H1 (cell line): ENCODE results near the gene GRK5. TPM values are rescaled to one million over a fixed set of nuclear protein-coding genes. Genes with fewer than 3 reads are reported as not detected.

Experiments used
- CTCF ChIA-PET: fragments of 300-600 bp; sonication (Branson Sonifier 250); formaldehyde crosslinking; loops from one replicate; lab custom pipeline; 2021; ENCODE audit not compliant: partially characterized antibody; lab: Charles Lee
- POLR2A ChIA-PET: fragments of 300-600 bp; sonication (Branson Sonifier 250); formaldehyde crosslinking; loops from one replicate; lab custom pipeline; 2021; ENCODE audit warnings: inconsistent platforms; ENCODE audit not compliant: partially characterized antibody; lab: Charles Lee
- DNase-seq, 2 experiments: peaks; one replicate each; pipeline versions ENCODE4 v3.0.0 to v3.0.0-alpha.2; 2010 to 2022; ENCODE audit warnings: low spot score in 2 of 2, low read depth in 1 of 2, mixed read lengths in 1 of 2
- FAIRE-seq: peaks from 2 replicates; lab custom pipeline; 2011; peaks lifted over from hg19 to GRCh38; lab: Jason Lieb, UNC
- H2AFZ ChIP-seq: 2 replicates; pipeline ENCODE4 v1.8.1; 2012; ENCODE audit warnings: low read length, inconsistent platforms
- H2AK5ac ChIP-seq: 2 replicates; pipeline ENCODE4 v1.6.1; 2013; ENCODE audit warnings: low read depth, low read length
- H2BK120ac ChIP-seq: replicated peaks from 2 replicates; pipeline ENCODE3; 2013; ENCODE audit warnings: low read depth, low read length, inconsistent platforms
- H2BK12ac ChIP-seq: 2 replicates; pipeline ENCODE4 v1.6.1; 2013; ENCODE audit warnings: low read depth, low read length
- H2BK15ac ChIP-seq: 2 replicates; pipeline ENCODE4 v1.6.1; 2013; ENCODE audit warnings: low read length
- H2BK20ac ChIP-seq: 2 replicates; pipeline ENCODE4 v1.6.1; 2013; ENCODE audit warnings: low read length
- H2BK5ac ChIP-seq: 2 replicates; pipeline ENCODE4 v1.6.1; 2013; ENCODE audit warnings: low read depth, low read length
- H3K14ac ChIP-seq: 2 replicates; pipeline ENCODE4 v1.6.1; 2013; ENCODE audit warnings: inconsistent platforms; ENCODE audit not compliant: insufficient read length
- H3K18ac ChIP-seq: 2 replicates; pipeline ENCODE4 v1.6.1; 2013; ENCODE audit warnings: low read length; ENCODE audit errors: extremely low read depth
- H3K23ac ChIP-seq: 2 replicates; pipeline ENCODE4 v1.6.1; 2013; ENCODE audit warnings: inconsistent platforms; ENCODE audit not compliant: insufficient read length
- H3K23me2 ChIP-seq: 2 replicates; pipeline ENCODE4 v1.6.1; 2013; ENCODE audit warnings: low read depth, low read length
- H3K27ac ChIP-seq: 2 replicates; pipeline ENCODE4 v1.6.1; 2011; ENCODE audit warnings: low read depth, low read length, inconsistent platforms
- H3K27me3 ChIP-seq, 4 experiments: replicated peaks in 1 of 4; 1 replicate in 1 of 4; 2 replicates in 3 of 4; pipeline versions ENCODE4 v1.6.1 to v1.8.1; 2011 to 2013; ENCODE audit warnings: low read length in 3 of 4, mild to moderate bottlenecking in 3 of 4, inconsistent platforms in 2 of 4, mixed read lengths in 2 of 4, moderate library complexity in 1 of 4; ENCODE audit not compliant: control insufficient read depth in 3 of 4, insufficient read depth in 3 of 4; ENCODE audit errors: extremely low read depth in 1 of 4
- H3K36me3 ChIP-seq, 4 experiments: 2 replicates each; pipeline versions ENCODE4 v1.6.1 to v1.8.1; 2011 to 2013; ENCODE audit warnings: mild to moderate bottlenecking in 4 of 4, low read length in 3 of 4, moderate library complexity in 2 of 4, control low read depth in 1 of 4, inconsistent platforms in 1 of 4; ENCODE audit not compliant: insufficient read depth in 4 of 4, control insufficient read depth in 2 of 4
- H3K4ac ChIP-seq: replicated peaks from 2 replicates; pipeline ENCODE3; 2013; ENCODE audit warnings: low read length, low read depth, mixed read lengths, inconsistent platforms; ENCODE audit not compliant: insufficient read length
- H3K4me1 ChIP-seq, 4 experiments: replicated peaks in 1 of 4; 1 replicate in 1 of 4; 2 replicates in 3 of 4; pipeline versions ENCODE4 v1.6.1 to v1.8.1; 2011 to 2013; ENCODE audit warnings: low read length in 3 of 4, inconsistent platforms in 2 of 4, mixed read lengths in 1 of 4; ENCODE audit not compliant: insufficient read depth in 4 of 4, control insufficient read depth in 3 of 4
- H3K4me2 ChIP-seq, 2 experiments: 2 replicates each; pipeline versions ENCODE4 v1.6.1 to v1.8.1; 2011 to 2013; ENCODE audit warnings: low read depth in 2 of 2, low read length in 2 of 2, control low read depth in 1 of 2, inconsistent platforms in 1 of 2, mild to moderate bottlenecking in 1 of 2; ENCODE audit not compliant: insufficient read depth in 1 of 2
- H3K4me3 ChIP-seq, 4 experiments: fragments of 200-600, 300-600 bp in 1 of 4; sonication (generic), shearing (Covaris generic), sonication (Bioruptor Twin) in 1 of 4; 2 replicates each; pipeline versions ENCODE4 v1.5.1 to v1.8.1; 2011 to 2016; ENCODE audit warnings: low read length in 4 of 4, low read depth in 3 of 4, control low read depth in 2 of 4, inconsistent platforms in 2 of 4, mild to moderate bottlenecking in 2 of 4, mixed read lengths in 1 of 4, moderate library complexity in 1 of 4; ENCODE audit not compliant: insufficient read depth in 2 of 4; ENCODE audit errors: extremely low read depth in 1 of 4
- H3K56ac ChIP-seq: replicated peaks from 2 replicates; pipeline ENCODE3; 2013; ENCODE audit warnings: low read depth, mild to moderate bottlenecking, mixed read lengths, low read length, inconsistent platforms; ENCODE audit not compliant: insufficient read length
- H3K79me1 ChIP-seq: 2 replicates; pipeline ENCODE4 v1.6.1; 2013; ENCODE audit warnings: low read depth, low read length, control low read depth
- H3K79me2 ChIP-seq, 2 experiments: 2 replicates each; pipeline versions ENCODE4 v1.6.1 to v1.8.1; 2012 to 2013; ENCODE audit warnings: low read length in 2 of 2, mild to moderate bottlenecking in 2 of 2, inconsistent platforms in 1 of 2; ENCODE audit not compliant: insufficient read depth in 2 of 2, control insufficient read depth in 1 of 2
- H3K9ac ChIP-seq, 4 experiments: replicated peaks in 1 of 4; 1 replicate in 1 of 4; 2 replicates in 3 of 4; pipeline versions ENCODE4 v1.6.1 to v1.8.1; 2011 to 2013; ENCODE audit warnings: low read depth in 3 of 4, low read length in 3 of 4, control low read depth in 2 of 4, mild to moderate bottlenecking in 2 of 4, moderate library complexity in 2 of 4, inconsistent platforms in 1 of 4; ENCODE audit errors: extremely low read depth in 1 of 4
- H3K9me3 ChIP-seq, 2 experiments: 2 replicates each; pipeline versions ENCODE4 v1.6.1 to v1.8.1; 2012 to 2013; ENCODE audit warnings: mild to moderate bottlenecking in 2 of 2, moderate library complexity in 2 of 2, control low read depth in 1 of 2, inconsistent platforms in 1 of 2, low read depth in 1 of 2, low read length in 1 of 2, mixed read lengths in 1 of 2; ENCODE audit not compliant: insufficient read depth in 2 of 2
- H4K20me1 ChIP-seq, 2 experiments: replicated peaks in 1 of 2; 2 replicates each; pipeline versions ENCODE3 to v1.8.1; 2011 to 2013; ENCODE audit warnings: inconsistent platforms in 2 of 2, low read length in 2 of 2, mild to moderate bottlenecking in 1 of 2; ENCODE audit not compliant: insufficient read depth in 2 of 2, control insufficient read depth in 1 of 2
- H4K5ac ChIP-seq: 2 replicates; pipeline ENCODE4 v1.6.1; 2013; ENCODE audit warnings: low read length, low read depth, mixed read lengths, inconsistent platforms; ENCODE audit not compliant: insufficient read length
- H4K8ac ChIP-seq: 2 replicates; pipeline ENCODE4 v1.8.0; 2013; ENCODE audit warnings: mild to moderate bottlenecking, moderate library complexity, low read length, inconsistent platforms; ENCODE audit not compliant: insufficient read depth; ENCODE audit errors: extremely low read depth
- H4K91ac ChIP-seq: replicated peaks from 2 replicates; pipeline ENCODE3; 2013; ENCODE audit warnings: low read length, mixed read lengths, inconsistent platforms; ENCODE audit not compliant: insufficient read length
- KDM1A ChIP-seq: fragments of 200-600, 300-600 bp; sonication (generic); IDR thresholded peaks from 2 replicates; pipeline ENCODE4 v1.7.1; 2016; ENCODE audit warnings: mild to moderate bottlenecking, low read length, borderline replicate concordance
- TBP ChIP-seq: IDR thresholded peaks from 2 replicates; pipeline ENCODE4 v1.6.1; 2011; ENCODE audit warnings: low read depth, low read length, improper control_type of control experiment
- WGBS, 2 experiments: shearing (Covaris generic) in 1 of 2; methylation state at CpG; one replicate each; pipeline versions ENCODE4 v1.1.6 to v1.1.7; 2013 to 2015; ENCODE audit warnings: low lambda C conversion rate in 2 of 2, mixed read lengths in 2 of 2, inconsistent platforms in 1 of 2, low coverage in 1 of 2, missing lambda C conversion rate in 1 of 2; ENCODE audit not compliant: insufficient replicate concordance in 2 of 2, insufficient coverage in 1 of 2, insufficient read length in 1 of 2; ENCODE audit errors: extremely low coverage in 1 of 2, missing lambda C conversion rate in 1 of 2; 5-methylcytosine and 5-hydroxymethylcytosine counted together
- polyA plus RNA-seq, 7 experiments: library from polyadenylated mRNA; depleted of rRNA in 3 of 7; stranded (reverse) in 5 of 7; unstranded in 2 of 7; fragments of >200 nt in 5 of 7; fragments of 200-250 nt in 2 of 7; gene quantifications; 1 replicate in 5 of 7; 2 replicates in 1 of 7; 4 replicates in 1 of 7; pipeline versions ENCODE4 v1.2.1 to v1.2.3, GENCODE V29; 2011 to 2013; ENCODE audit warnings: missing spikeins in 2 of 7, mixed read lengths in 2 of 7
- total RNA-seq: library from RNA; stranded (reverse); fragmentation: NEBNext Ultra II Directional; extraction: Animal tissue kit (Norgen Biotek cat#: 25700); gene quantifications from 2 replicates; pipeline ENCODE4 v1.2.1, GENCODE V29; 2021

Gene GRK5
- total and polyA plus RNA-seq, 2 of the 8 experiments (the other 6 are each of a cell fraction or from before 2014, with no cell fraction given): 0.54 to 2.5 TPM

GRCh38 chr10:119304541-119304940, 97.2 kb downstream of the GRK5 start:
- DNase-seq: no peak
- H3K4ac ChIP-seq: no peak overlapping the region
- H3K23me2 ChIP-seq: no peaks in the 10 kb centered on the region
- H3K36me3 ChIP-seq: no peaks in the 10 kb centered on the region
- H3K18ac ChIP-seq: no peak overlapping the region
- H3K27me3 ChIP-seq: no peaks in the 10 kb centered on the region
- H3K9me3 ChIP-seq: no peaks in the 10 kb centered on the region
- no peaks in the 10 kb centered on the region; the same call in 1 of the 2 replicates for H3K79me1 ChIP-seq
- H3K23ac ChIP-seq: no peak overlapping the region
- no peak overlapping the region for H2AFZ ChIP-seq
- H3K4me2 ChIP-seq: no peak overlapping the region
- CTCF ChIA-PET: interaction anchor here (0.6 to 1.3 kb wide), 5 partner anchors 18 to 200 kb away, joined by 3 to 4 read pairs (median 3); no protein-coding TSS in a partner anchor
- no peak overlapping the region for H3K14ac ChIP-seq
- no peaks in the 10 kb centered on the region for H4K20me1 ChIP-seq
- H4K91ac ChIP-seq: no peak overlapping the region
- H2AK5ac ChIP-seq: no peak overlapping the region
- no peak overlapping the region for H3K4me3 ChIP-seq
- no peak overlapping the region for H3K27ac ChIP-seq
- no peak overlapping the region for H4K5ac ChIP-seq
- no peak overlapping the region for H2BK5ac ChIP-seq
- 89% methylated on average over 8 of the region's 8 CpGs; no CpG with 5 or more reads in 1 of the 2 experiments for WGBS, 2 experiments
- no peaks in the 10 kb centered on the region for H3K79me2 ChIP-seq
- H3K9ac ChIP-seq: no peak overlapping the region
- H4K8ac ChIP-seq: no peak overlapping the region
- no peak overlapping the region for H2BK15ac ChIP-seq
- peak; percentile 42; the same call in 1 of the 2 replicates for TF ChIP-seq KDM1A
- no peak for TF ChIP-seq TBP
- H3K56ac ChIP-seq: no peak overlapping the region
- no peak overlapping the region for H2BK20ac ChIP-seq
- POLR2A ChIA-PET: no interaction called here
- H3K4me1 ChIP-seq: peaks cover 0 to under 1% (median 0%) of the 10 kb centered on the region in 4 experiments; a peak in 1 of 7 replicates
- H2BK120ac ChIP-seq: no peak overlapping the region
- H2BK12ac ChIP-seq: 0 out of 2 replicates have a peak overlapping the region, but pooled peaks have one; percentile 39
- no peak for FAIRE-seq
